HFFc6 (cell line): ENCODE data around the gene TMC3. TPM values are rescaled to one million over a fixed set of nuclear protein-coding genes. Genes with fewer than 3 reads are reported as not detected.

Experiments
- DNase-seq: peaks from one replicate; pipeline ENCODE4 v3.0.0-alpha.2; 2018
- H3K27ac Mint-ChIP-seq: 2 replicates; pipeline ENCODE4 v1.8.0; 2020; ENCODE audit warnings: mild to moderate bottlenecking, mixed read lengths
- H3K27me3 Mint-ChIP-seq: 2 replicates; pipeline ENCODE4 v1.8.0; 2021; ENCODE audit warnings: mild to moderate bottlenecking, moderate library complexity, mixed read lengths; ENCODE audit not compliant: insufficient read depth
- H3K36me3 Mint-ChIP-seq: 2 replicates; pipeline ENCODE4 v1.8.0; 2021; ENCODE audit warnings: low read depth, mixed read lengths
- H3K4me1 Mint-ChIP-seq: 2 replicates; pipeline ENCODE4 v1.8.0; 2020; ENCODE audit warnings: low read depth, mixed read lengths
- H3K4me3 Mint-ChIP-seq: 2 replicates; pipeline ENCODE4 v1.8.0; 2020; ENCODE audit warnings: mild to moderate bottlenecking, moderate library complexity, mixed read lengths
- H3K9me3 Mint-ChIP-seq: 2 replicates; pipeline ENCODE4 v1.8.0; 2020; ENCODE audit warnings: mild to moderate bottlenecking, mixed read lengths
- total RNA-seq, 6 experiments: library from RNA; stranded (reverse); fragmentation: NEBNext Ultra II Directional; extraction: Animal tissue kit (Norgen Biotek cat#: 25700); gene quantifications; 2 replicates in 1 of 6; 3 replicates in 5 of 6; pipeline ENCODE4 v1.2.3, GENCODE V29; 2021
- TF ChIP-seq, protein P1 (sequence below): fragments of 200-600 bp; sonication (generic); IDR thresholded peaks from 2 replicates; pipeline ENCODE4 v1.5.0; 2021; ENCODE audit warnings: antibody characterized with exemption, mild to moderate bottlenecking

TMC3 gene
- total RNA-seq, 6 experiments from 2014 or later = not detected

DNA sequence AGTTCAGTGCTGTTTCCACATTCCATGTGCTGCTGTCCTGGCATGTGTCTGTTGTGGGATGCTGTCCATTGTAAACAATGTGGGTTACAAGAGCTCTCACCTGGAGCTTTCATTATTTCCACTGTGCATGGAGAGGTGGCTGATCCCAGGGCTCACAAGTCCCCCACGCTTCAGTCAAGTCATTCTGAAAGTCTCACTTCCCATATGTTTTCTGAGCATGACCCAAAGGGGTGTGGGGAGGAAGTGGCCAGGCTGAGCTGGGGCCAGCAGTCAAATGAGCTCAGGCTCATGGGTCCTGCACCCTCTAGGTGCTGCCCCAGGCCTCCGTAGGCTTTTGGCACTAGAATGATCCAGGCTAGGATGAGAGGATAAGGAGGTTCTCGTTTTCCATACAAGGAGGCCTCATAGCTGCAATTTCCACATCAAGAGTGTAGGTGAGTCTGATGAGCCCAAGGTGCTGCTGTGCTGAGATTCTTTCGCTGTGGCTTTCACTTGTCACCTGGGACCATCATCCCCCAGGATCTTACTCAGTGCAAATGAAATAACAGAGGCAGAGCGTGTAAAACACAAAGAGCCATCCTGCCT is 72.1 kb downstream of the TMC3 start:
- Mint-ChIP-seq H3K36me3 (no peaks in the 10 kb centered on the region), H3K4me3 (no peak overlapping the region), H3K27me3 (peaks cover 6% of the 10 kb centered on the region), H3K4me1 (peaks cover 28% of the 10 kb centered on the region), H3K9me3 (no peaks in the 10 kb centered on the region), H3K27ac (no peak overlapping the region)
- TF ChIP-seq, protein P1, sequence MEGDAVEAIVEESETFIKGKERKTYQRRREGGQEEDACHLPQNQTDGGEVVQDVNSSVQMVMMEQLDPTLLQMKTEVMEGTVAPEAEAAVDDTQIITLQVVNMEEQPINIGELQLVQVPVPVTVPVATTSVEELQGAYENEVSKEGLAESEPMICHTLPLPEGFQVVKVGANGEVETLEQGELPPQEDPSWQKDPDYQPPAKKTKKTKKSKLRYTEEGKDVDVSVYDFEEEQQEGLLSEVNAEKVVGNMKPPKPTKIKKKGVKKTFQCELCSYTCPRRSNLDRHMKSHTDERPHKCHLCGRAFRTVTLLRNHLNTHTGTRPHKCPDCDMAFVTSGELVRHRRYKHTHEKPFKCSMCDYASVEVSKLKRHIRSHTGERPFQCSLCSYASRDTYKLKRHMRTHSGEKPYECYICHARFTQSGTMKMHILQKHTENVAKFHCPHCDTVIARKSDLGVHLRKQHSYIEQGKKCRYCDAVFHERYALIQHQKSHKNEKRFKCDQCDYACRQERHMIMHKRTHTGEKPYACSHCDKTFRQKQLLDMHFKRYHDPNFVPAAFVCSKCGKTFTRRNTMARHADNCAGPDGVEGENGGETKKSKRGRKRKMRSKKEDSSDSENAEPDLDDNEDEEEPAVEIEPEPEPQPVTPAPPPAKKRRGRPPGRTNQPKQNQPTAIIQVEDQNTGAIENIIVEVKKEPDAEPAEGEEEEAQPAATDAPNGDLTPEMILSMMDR = no peak
- DNase-seq = no peak

GRCh38 chr15:81301385-81301784 is 72.6 kb downstream of the TMC3 start:
- peaks cover 6% of the 10 kb centered on the region for H3K27me3 Mint-ChIP-seq
- H3K9me3 Mint-ChIP-seq = no peaks in the 10 kb centered on the region
- TF ChIP-seq, protein P1 = no peak
- H3K4me3 Mint-ChIP-seq = no peak overlapping the region
- H3K27ac Mint-ChIP-seq = no peak overlapping the region
- peaks cover 31% of the 10 kb centered on the region for H3K4me1 Mint-ChIP-seq
- H3K36me3 Mint-ChIP-seq = no peaks in the 10 kb centered on the region
- no peak for DNase-seq

- peaks cover 6% of the 10 kb centered on the region for H3K27me3 Mint-ChIP-seq
- H3K4me1 Mint-ChIP-seq = peaks cover 28% of the 10 kb centered on the region
- no peak for DNase-seq
- H3K4me3 Mint-ChIP-seq = no peak overlapping the region
- TF ChIP-seq, protein P1 = no peak
- no peak overlapping the region for H3K27ac Mint-ChIP-seq
- H3K9me3 Mint-ChIP-seq = no peaks in the 10 kb centered on the region
- H3K36me3 Mint-ChIP-seq = no peaks in the 10 kb centered on the region
Observed at GRCh38 chr15:81299630-81300273, 74.3 kb downstream of the TMC3 start.

DNA sequence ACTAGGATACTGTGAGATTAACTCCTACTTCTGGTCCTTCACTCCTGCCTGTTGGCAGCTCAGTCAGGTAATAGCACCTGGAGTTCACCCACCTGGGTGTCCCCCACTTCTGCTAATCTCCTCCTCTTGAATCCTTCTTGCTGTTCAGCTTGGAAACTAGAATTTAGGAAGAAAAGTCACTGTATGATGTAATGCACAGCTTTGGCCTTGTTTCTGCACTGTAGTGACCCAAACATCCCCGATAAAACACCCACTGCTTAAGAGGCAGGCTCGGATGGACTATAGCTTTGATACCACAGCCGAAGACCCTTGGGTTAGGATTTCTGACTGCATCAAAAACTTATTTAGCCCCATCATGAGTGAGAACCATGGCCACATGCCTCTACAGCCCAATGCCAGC is 74.9 kb downstream of the TMC3 start:
- TF ChIP-seq, protein P1 = no peak
- DNase-seq = no peak
- peaks cover 22% of the 10 kb centered on the region for H3K4me1 Mint-ChIP-seq
- no peak overlapping the region for H3K4me3 Mint-ChIP-seq
- H3K9me3 Mint-ChIP-seq = no peaks in the 10 kb centered on the region
- H3K27me3 Mint-ChIP-seq = peaks cover 10% of the 10 kb centered on the region
- H3K27ac Mint-ChIP-seq = no peak overlapping the region
- H3K36me3 Mint-ChIP-seq = no peaks in the 10 kb centered on the region

- DNase-seq = no peak
- H3K27ac Mint-ChIP-seq = no peak overlapping the region
- TF ChIP-seq, protein P1 = no peak
- H3K4me3 Mint-ChIP-seq = no peak overlapping the region
- H3K4me1 Mint-ChIP-seq = peaks cover 17% of the 10 kb centered on the region
- peaks cover 10% of the 10 kb centered on the region for H3K27me3 Mint-ChIP-seq
- no peaks in the 10 kb centered on the region for H3K9me3 Mint-ChIP-seq
- no peaks in the 10 kb centered on the region for H3K36me3 Mint-ChIP-seq
Observed at GRCh38 chr15:81298611-81299010, 75.4 kb downstream of the TMC3 start.
